ENCODE results near the gene ATP23. TPM values are rescaled to one million over a fixed set of nuclear protein-coding genes. Genes with fewer than 3 reads are reported as not detected.

Gene ATP23
- polyA plus RNA-seq, 2 donors, result 5.7 to 11.0 TPM

DNA sequence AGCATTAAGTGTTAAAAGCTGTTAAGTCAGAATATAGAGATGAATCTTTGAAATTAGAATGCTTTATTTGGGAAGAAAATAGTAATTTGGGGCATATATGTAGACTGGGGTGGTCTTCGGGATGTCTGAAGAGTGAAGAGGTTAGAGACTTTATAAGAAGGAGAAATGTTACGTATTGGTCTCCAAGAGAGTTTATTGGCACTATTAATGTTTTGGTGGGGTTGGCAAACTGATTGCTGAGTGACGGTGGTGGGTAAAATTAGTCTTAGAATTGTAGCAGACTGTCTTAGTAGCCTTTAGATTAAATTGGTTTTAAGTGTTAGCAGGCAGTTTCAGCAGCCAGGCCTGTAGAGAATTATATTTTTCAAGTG, 4.9 kb upstream of the ATP23 start:
- WGBS, 2 donors, result 57 to 84% methylated on average over 3 of the region's 3 CpGs
- Histone ChIP-seq H3K36me3 (ENCODE audit: control insufficient read depth in 2 of 2, insufficient read depth in 2 of 2, low read length in 1 of 2) (no peaks in the 10 kb centered on the region), H3K9me3 (ENCODE audit: control insufficient read depth in 2 of 2, insufficient read depth in 1 of 2, low read depth in 1 of 2, low read length in 1 of 2) (no peaks in the 10 kb centered on the region), H3K4me3 (ENCODE audit: low read depth in 1 of 2, low read length in 2 of 2) (no peak overlapping the region), H3K27ac (ENCODE audit: low read depth in 2 of 2, low read length in 1 of 2) (no peak overlapping the region), H3K27me3 (ENCODE audit: control insufficient read depth in 1 of 2, insufficient read depth in 2 of 2, low read length in 2 of 2) (no peaks in the 10 kb centered on the region), H3K4me1 (ENCODE audit: control insufficient read depth in 2 of 2, insufficient read depth in 2 of 2, low read length in 1 of 2) (no peaks in the 10 kb centered on the region)

DNA sequence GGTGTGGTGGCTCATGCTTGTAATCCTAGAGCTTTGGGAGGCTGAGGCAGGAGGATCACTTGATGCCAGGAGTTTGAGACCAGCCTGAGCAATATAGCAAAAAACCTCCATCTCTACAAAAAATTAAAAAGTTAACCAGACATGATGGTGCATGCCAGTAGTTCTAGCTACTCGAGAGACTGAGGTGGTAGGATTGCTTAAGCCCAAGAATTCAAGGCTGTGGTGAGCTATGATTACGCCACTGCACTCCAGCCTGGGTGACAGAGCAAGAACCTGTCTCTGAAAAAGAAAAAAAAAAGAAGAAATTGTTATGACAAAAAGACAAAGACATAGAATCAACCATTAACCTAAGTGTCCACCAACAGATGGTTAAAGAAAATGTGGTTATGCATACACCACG, 2.1 kb upstream of the ATP23 start:
- WGBS, 2 donors, result 83 to 85% methylated on average over 3 of the region's 3 CpGs
- no peaks in the 10 kb centered on the region for H3K9me3 ChIP-seq (ENCODE audit: control insufficient read depth in 2 of 2, insufficient read depth in 1 of 2, low read depth in 1 of 2, low read length in 1 of 2)
- no peaks in the 10 kb centered on the region for H3K36me3 ChIP-seq (ENCODE audit: control insufficient read depth in 2 of 2, insufficient read depth in 2 of 2, low read length in 1 of 2)
- H3K27me3 ChIP-seq (ENCODE audit: control insufficient read depth in 1 of 2, insufficient read depth in 2 of 2, low read length in 2 of 2), result no peaks in the 10 kb centered on the region
- H3K27ac ChIP-seq (ENCODE audit: low read depth in 2 of 2, low read length in 1 of 2), result no peak overlapping the region
- no peaks in the 10 kb centered on the region for H3K4me1 ChIP-seq (ENCODE audit: control insufficient read depth in 2 of 2, insufficient read depth in 2 of 2, low read length in 1 of 2)
- no peak overlapping the region for H3K4me3 ChIP-seq (ENCODE audit: low read depth in 1 of 2, low read length in 2 of 2)

DNA sequence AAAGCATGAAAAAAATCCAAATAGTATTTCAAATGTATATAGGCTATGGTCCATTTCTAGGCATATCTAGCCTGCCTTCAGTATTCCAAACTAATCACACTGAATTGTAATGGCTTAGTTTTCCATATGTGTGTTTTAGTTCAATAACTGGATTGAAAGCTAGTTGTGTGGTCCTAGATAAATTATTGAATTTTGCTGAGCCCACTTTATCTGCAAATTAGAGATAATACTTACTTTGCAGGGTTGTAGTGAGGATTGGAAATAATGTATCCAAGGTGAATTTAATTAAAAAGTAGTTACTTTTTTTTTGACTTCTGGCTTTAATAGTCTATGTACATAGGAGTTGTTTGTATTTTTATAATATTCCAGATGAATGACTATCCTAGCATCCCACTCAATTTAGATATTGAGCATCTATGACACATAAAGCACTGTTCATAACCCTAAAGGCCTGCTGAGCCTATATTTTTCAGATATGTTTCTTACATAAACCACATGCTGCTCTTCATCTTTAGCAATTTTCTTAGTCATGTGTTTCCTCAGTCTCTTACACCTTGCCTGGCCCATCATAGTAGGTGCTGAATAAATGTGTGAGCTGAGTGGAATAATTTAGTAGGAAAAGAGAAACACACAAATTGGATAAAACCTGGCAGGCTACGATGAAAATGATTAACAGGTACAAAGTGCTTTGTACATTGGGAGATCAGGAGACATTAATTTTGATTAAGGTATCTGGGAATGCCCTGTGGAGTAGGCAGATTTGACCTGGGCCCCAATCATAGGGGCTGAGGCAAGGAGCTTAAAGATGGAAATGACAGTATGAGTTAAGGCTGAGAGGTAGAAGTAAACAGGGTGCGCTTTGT, 1.1 kb upstream of the ATP23 start:
- H3K4me3 ChIP-seq (ENCODE audit: low read depth in 1 of 2, low read length in 2 of 2), result peak overlapping the region in 1 of 2 donors; percentile 61
- WGBS, 2 donors, result 54 to 69% methylated on average over 2 of the region's 2 CpGs

GRCh38 chr12:57940915-57941164, 527 bp upstream of the ATP23 start:
- Histone ChIP-seq H3K9me3 (ENCODE audit: control insufficient read depth in 2 of 2, insufficient read depth in 1 of 2, low read depth in 1 of 2, low read length in 1 of 2) (no peaks in the 10 kb centered on the region), H3K4me1 (ENCODE audit: control insufficient read depth in 2 of 2, insufficient read depth in 2 of 2, low read length in 1 of 2) (no peaks in the 10 kb centered on the region)
- WGBS, 2 donors, result 4 to 8% methylated on average over 4 of the region's 4 CpGs

More for the DNA sequence above, 1.1 kb upstream of the ATP23 start:
- H3K36me3 ChIP-seq (ENCODE audit: control insufficient read depth in 2 of 2, insufficient read depth in 2 of 2, low read length in 1 of 2), result no peaks in the 10 kb centered on the region
- no peaks in the 10 kb centered on the region for H3K9me3 ChIP-seq (ENCODE audit: control insufficient read depth in 2 of 2, insufficient read depth in 1 of 2, low read depth in 1 of 2, low read length in 1 of 2)
- H3K27ac ChIP-seq (ENCODE audit: low read depth in 2 of 2, low read length in 1 of 2), result peak overlapping the region; percentile 94 to 97
- no peaks in the 10 kb centered on the region for H3K27me3 ChIP-seq (ENCODE audit: control insufficient read depth in 1 of 2, insufficient read depth in 2 of 2, low read length in 2 of 2)
- H3K4me1 ChIP-seq (ENCODE audit: control insufficient read depth in 2 of 2, insufficient read depth in 2 of 2, low read length in 1 of 2), result no peaks in the 10 kb centered on the region

DNA sequence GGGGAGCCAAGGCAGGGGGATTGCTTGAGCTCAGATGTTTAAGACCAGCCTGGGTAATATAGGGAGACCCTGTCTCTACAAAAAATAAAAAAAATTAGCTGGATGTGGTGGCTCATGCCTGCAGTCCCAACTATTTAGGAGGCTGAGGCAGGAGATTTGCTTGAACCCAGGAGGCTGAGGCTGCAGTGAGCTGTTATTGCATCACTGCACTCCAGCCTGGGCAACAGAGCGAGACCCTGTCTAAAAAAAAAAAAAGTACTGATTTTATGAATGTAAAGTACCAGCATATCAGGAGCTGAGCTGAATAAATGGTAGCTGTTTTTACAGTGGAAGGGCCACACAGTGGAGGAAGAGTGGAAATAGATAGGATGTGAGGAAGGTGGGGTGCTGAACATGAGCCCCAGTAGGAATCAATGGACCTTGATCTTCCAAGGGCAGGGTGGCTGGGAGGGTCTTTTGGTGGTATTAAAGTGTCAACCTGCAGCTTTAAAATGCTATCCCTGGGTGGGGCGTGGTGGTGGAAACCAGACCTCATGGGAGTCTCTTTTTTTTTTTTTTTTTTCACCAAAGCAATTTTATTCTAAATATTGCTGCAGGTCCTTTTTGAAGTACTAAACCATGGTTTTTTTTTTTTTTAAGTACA, 2.2 kb downstream of the ATP23 start:
- Histone ChIP-seq H3K9me3 (ENCODE audit: control insufficient read depth in 2 of 2, insufficient read depth in 1 of 2, low read depth in 1 of 2, low read length in 1 of 2) (no peaks in the 10 kb centered on the region), H3K36me3 (ENCODE audit: control insufficient read depth in 2 of 2, insufficient read depth in 2 of 2, low read length in 1 of 2) (peaks cover 0 to 2% of the 10 kb centered on the region in 2 donors), H3K27me3 (ENCODE audit: control insufficient read depth in 1 of 2, insufficient read depth in 2 of 2, low read length in 2 of 2) (no peaks in the 10 kb centered on the region), H3K4me1 (ENCODE audit: control insufficient read depth in 2 of 2, insufficient read depth in 2 of 2, low read length in 1 of 2) (no peaks in the 10 kb centered on the region), H3K4me3 (ENCODE audit: low read depth in 1 of 2, low read length in 2 of 2) (no peak overlapping the region), H3K27ac (ENCODE audit: low read depth in 2 of 2, low read length in 1 of 2) (no peak overlapping the region)
- WGBS, 2 donors, result 95 to 96% methylated on average over 2 of the region's 2 CpGs

More at GRCh38 chr12:57940915-57941164, 527 bp upstream of the ATP23 start:
- Histone ChIP-seq H3K27me3 (ENCODE audit: control insufficient read depth in 1 of 2, insufficient read depth in 2 of 2, low read length in 2 of 2) (no peaks in the 10 kb centered on the region), H3K4me3 (ENCODE audit: low read depth in 1 of 2, low read length in 2 of 2) (peak overlapping the region; percentile 61 to 65), H3K27ac (ENCODE audit: low read depth in 2 of 2, low read length in 1 of 2) (peak overlapping the region; percentile 94 to 97), H3K36me3 (ENCODE audit: control insufficient read depth in 2 of 2, insufficient read depth in 2 of 2, low read length in 1 of 2) (no peaks in the 10 kb centered on the region)

- Histone ChIP-seq H3K4me3 (ENCODE audit: low read depth in 1 of 2, low read length in 2 of 2) (no peak overlapping the region), H3K36me3 (ENCODE audit: control insufficient read depth in 2 of 2, insufficient read depth in 2 of 2, low read length in 1 of 2) (peaks cover 0 to 2% of the 10 kb centered on the region in 2 donors), H3K9me3 (ENCODE audit: control insufficient read depth in 2 of 2, insufficient read depth in 1 of 2, low read depth in 1 of 2, low read length in 1 of 2) (no peaks in the 10 kb centered on the region), H3K4me1 (ENCODE audit: control insufficient read depth in 2 of 2, insufficient read depth in 2 of 2, low read length in 1 of 2) (no peaks in the 10 kb centered on the region), H3K27ac (ENCODE audit: low read depth in 2 of 2, low read length in 1 of 2) (no peak overlapping the region), H3K27me3 (ENCODE audit: control insufficient read depth in 1 of 2, insufficient read depth in 2 of 2, low read length in 2 of 2) (no peaks in the 10 kb centered on the region)
- 95 to 98% methylated on average over 4 of the region's 4 CpGs for WGBS, 2 donors
Measured at GRCh38 chr12:57944313-57945023, 3.1 kb downstream of the ATP23 start.

- no peaks in the 10 kb centered on the region for H3K4me1 ChIP-seq (ENCODE audit: control insufficient read depth in 2 of 2, insufficient read depth in 2 of 2, low read length in 1 of 2)
- H3K9me3 ChIP-seq (ENCODE audit: control insufficient read depth in 2 of 2, insufficient read depth in 1 of 2, low read depth in 1 of 2, low read length in 1 of 2), result peaks cover 0 to 4% of the 10 kb centered on the region in 2 donors
- no peak overlapping the region for H3K27ac ChIP-seq (ENCODE audit: low read depth in 2 of 2, low read length in 1 of 2)
- no peaks in the 10 kb centered on the region for H3K27me3 ChIP-seq (ENCODE audit: control insufficient read depth in 1 of 2, insufficient read depth in 2 of 2, low read length in 2 of 2)
- no peak overlapping the region for H3K4me3 ChIP-seq (ENCODE audit: low read depth in 1 of 2, low read length in 2 of 2)
- 88 to 91% methylated on average over 2 of the region's 2 CpGs for WGBS, 2 donors
- H3K36me3 ChIP-seq (ENCODE audit: control insufficient read depth in 2 of 2, insufficient read depth in 2 of 2, low read length in 1 of 2), result peaks cover 5% of the 10 kb centered on the region in 2 donors
Measured at GRCh38 chr12:57952766-57953165, 11.4 kb downstream of the ATP23 start.

GRCh38 chr12:57954768-57955167, 13.4 kb downstream of the ATP23 start:
- peaks cover 5 to 10% of the 10 kb centered on the region in 2 donors for H3K36me3 ChIP-seq (ENCODE audit: control insufficient read depth in 2 of 2, insufficient read depth in 2 of 2, low read length in 1 of 2)

DNA sequence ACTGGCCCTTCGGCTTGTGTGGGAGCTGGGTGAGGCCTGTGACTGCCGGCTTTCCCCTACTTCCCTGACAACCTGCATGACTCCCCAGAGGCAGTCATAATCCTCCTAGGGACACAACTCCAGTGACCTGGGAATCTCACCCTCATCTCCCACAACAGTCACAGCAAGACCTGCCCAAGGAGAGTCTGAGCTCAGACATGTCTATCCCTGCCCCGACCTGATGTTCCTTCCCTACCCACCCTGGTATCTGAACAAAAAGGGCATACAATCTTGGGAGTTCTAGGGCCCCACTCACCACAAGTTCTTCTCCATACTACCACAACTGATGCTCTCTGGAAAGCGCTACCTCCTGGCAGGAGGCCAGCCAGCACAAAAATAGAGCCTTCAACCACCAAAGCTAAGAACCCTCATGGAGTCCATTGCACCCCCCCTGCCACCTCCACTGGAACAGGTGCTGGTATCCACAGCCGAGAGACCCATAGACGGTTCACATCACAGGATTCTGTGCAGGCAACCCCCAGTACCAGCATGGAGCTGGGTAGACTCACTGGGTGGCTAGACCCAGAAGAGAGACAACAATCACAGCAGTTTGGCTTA, 16.8 kb downstream of the ATP23 start:
- Histone ChIP-seq H3K27me3 (ENCODE audit: control insufficient read depth in 1 of 2, insufficient read depth in 2 of 2, low read length in 2 of 2) (no peaks in the 10 kb centered on the region), H3K4me3 (ENCODE audit: low read depth in 1 of 2, low read length in 2 of 2) (no peak overlapping the region), H3K36me3 (ENCODE audit: control insufficient read depth in 2 of 2, insufficient read depth in 2 of 2, low read length in 1 of 2) (peaks cover 5 to 10% of the 10 kb centered on the region in 2 donors), H3K27ac (ENCODE audit: low read depth in 2 of 2, low read length in 1 of 2) (no peak overlapping the region), H3K9me3 (ENCODE audit: control insufficient read depth in 2 of 2, insufficient read depth in 1 of 2, low read depth in 1 of 2, low read length in 1 of 2) (peaks cover 0 to 4% of the 10 kb centered on the region in 2 donors), H3K4me1 (ENCODE audit: control insufficient read depth in 2 of 2, insufficient read depth in 2 of 2, low read length in 1 of 2) (no peaks in the 10 kb centered on the region)
- WGBS, 2 donors, result 96 to 98% methylated on average over 6 of the region's 6 CpGs

More at GRCh38 chr12:57954768-57955167, 13.4 kb downstream of the ATP23 start:
- H3K4me3 ChIP-seq (ENCODE audit: low read depth in 1 of 2, low read length in 2 of 2), result no peak overlapping the region
- H3K27ac ChIP-seq (ENCODE audit: low read depth in 2 of 2, low read length in 1 of 2), result no peak overlapping the region
- WGBS, 2 donors, result 97 to 100% methylated on average over 1 of the region's 1 CpG
- H3K27me3 ChIP-seq (ENCODE audit: control insufficient read depth in 1 of 2, insufficient read depth in 2 of 2, low read length in 2 of 2), result no peaks in the 10 kb centered on the region
- H3K4me1 ChIP-seq (ENCODE audit: control insufficient read depth in 2 of 2, insufficient read depth in 2 of 2, low read length in 1 of 2), result no peaks in the 10 kb centered on the region
- H3K9me3 ChIP-seq (ENCODE audit: control insufficient read depth in 2 of 2, insufficient read depth in 1 of 2, low read depth in 1 of 2, low read length in 1 of 2), result peaks cover 0 to 4% of the 10 kb centered on the region in 2 donors

Data from esophagus (tissue), 2 donors.